ENCODE measurements around the gene FCF1. TPM values are rescaled to one million over a fixed set of nuclear protein-coding genes. Genes with fewer than 3 reads are reported as not detected.

Gene FCF1
- total RNA-seq, 1 experiment from 2014 or later, result 62.5 TPM

GRCh38 chr14:74670726-74671411 is 42.1 kb upstream of the FCF1 start:
- no peaks in the 10 kb centered on the region for H3K27me3 ChIP-seq (replicated peaks; ENCODE audit: control insufficient read depth, insufficient read depth, low read length)
- H3K4me1 Mint-ChIP-seq (ENCODE audit: low read depth, unreplicated experiment), result no peaks in the 10 kb centered on the region
- no peaks in the 10 kb centered on the region for H3K27me3 Mint-ChIP-seq (ENCODE audit: insufficient read depth, unreplicated experiment)
- TF ChIP-seq, protein P1, sequence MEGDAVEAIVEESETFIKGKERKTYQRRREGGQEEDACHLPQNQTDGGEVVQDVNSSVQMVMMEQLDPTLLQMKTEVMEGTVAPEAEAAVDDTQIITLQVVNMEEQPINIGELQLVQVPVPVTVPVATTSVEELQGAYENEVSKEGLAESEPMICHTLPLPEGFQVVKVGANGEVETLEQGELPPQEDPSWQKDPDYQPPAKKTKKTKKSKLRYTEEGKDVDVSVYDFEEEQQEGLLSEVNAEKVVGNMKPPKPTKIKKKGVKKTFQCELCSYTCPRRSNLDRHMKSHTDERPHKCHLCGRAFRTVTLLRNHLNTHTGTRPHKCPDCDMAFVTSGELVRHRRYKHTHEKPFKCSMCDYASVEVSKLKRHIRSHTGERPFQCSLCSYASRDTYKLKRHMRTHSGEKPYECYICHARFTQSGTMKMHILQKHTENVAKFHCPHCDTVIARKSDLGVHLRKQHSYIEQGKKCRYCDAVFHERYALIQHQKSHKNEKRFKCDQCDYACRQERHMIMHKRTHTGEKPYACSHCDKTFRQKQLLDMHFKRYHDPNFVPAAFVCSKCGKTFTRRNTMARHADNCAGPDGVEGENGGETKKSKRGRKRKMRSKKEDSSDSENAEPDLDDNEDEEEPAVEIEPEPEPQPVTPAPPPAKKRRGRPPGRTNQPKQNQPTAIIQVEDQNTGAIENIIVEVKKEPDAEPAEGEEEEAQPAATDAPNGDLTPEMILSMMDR (IDR thresholded peaks at IDR 0.05; ENCODE audit: insufficient read depth in 1 of 2, low read depth in 1 of 2, low read length in 1 of 2, severe bottlenecking in 1 of 2, unreplicated experiment in 1 of 2), result no peak
- no peaks in the 10 kb centered on the region for H3K4me1 ChIP-seq
- POLR2A ChIA-PET, result no interaction called here
- BruUV-seq (replicated peaks), result no TSS peak
- CTCF ChIA-PET, result no interaction called here
- no peak overlapping the region for H3K4me3 ChIP-seq (ENCODE audit: low read depth, low read length)
- DNase-seq, result no peak
- intact Hi-C loops (cut with micrococcal nuclease; ENCODE audit: unreplicated experiment), result no loop called here
- H3K36me3 Mint-ChIP-seq (ENCODE audit: insufficient read depth, unreplicated experiment), result peaks cover 46% of the 10 kb centered on the region
- no peak overlapping the region for H3K4me3 Mint-ChIP-seq (ENCODE audit: unreplicated experiment)
- H3K36me3 ChIP-seq (ENCODE audit: control insufficient read depth, insufficient read depth, low read length), result peaks cover 4% of the 10 kb centered on the region
- no peaks in the 10 kb centered on the region for H3K9me3 Mint-ChIP-seq (ENCODE audit: unreplicated experiment)
- no peak overlapping the region for H3K27ac Mint-ChIP-seq (ENCODE audit: unreplicated experiment)
- no peaks in the 10 kb centered on the region for H3K9me3 ChIP-seq

GRCh38 chr14:74671789-74672188 is 41.2 kb upstream of the FCF1 start:
- H3K36me3 ChIP-seq (ENCODE audit: control insufficient read depth, insufficient read depth, low read length), result peaks cover 4% of the 10 kb centered on the region
- ChIA-PET POLR2A (no interaction called here), CTCF (no interaction called here)
- no peak for DNase-seq
- Mint-ChIP-seq H3K4me3 (ENCODE audit: unreplicated experiment) (no peak overlapping the region), H3K36me3 (ENCODE audit: insufficient read depth, unreplicated experiment) (peaks cover 43% of the 10 kb centered on the region), H3K27me3 (ENCODE audit: insufficient read depth, unreplicated experiment) (no peaks in the 10 kb centered on the region), H3K4me1 (ENCODE audit: low read depth, unreplicated experiment) (no peaks in the 10 kb centered on the region), H3K27ac (ENCODE audit: unreplicated experiment) (no peak overlapping the region), H3K9me3 (ENCODE audit: unreplicated experiment) (no peaks in the 10 kb centered on the region)
- H3K4me1 ChIP-seq, result no peaks in the 10 kb centered on the region
- no peaks in the 10 kb centered on the region for H3K9me3 ChIP-seq
- no peak overlapping the region for H3K4me3 ChIP-seq (ENCODE audit: low read depth, low read length)
- no TSS peak for BruUV-seq (replicated peaks)
- TF ChIP-seq, protein P1 (IDR thresholded peaks at IDR 0.05; ENCODE audit: insufficient read depth in 1 of 2, low read depth in 1 of 2, low read length in 1 of 2, severe bottlenecking in 1 of 2, unreplicated experiment in 1 of 2), result no peak
- H3K27me3 ChIP-seq (replicated peaks; ENCODE audit: control insufficient read depth, insufficient read depth, low read length), result no peaks in the 10 kb centered on the region
- intact Hi-C loops (cut with micrococcal nuclease; ENCODE audit: unreplicated experiment), result no loop called here

DNA sequence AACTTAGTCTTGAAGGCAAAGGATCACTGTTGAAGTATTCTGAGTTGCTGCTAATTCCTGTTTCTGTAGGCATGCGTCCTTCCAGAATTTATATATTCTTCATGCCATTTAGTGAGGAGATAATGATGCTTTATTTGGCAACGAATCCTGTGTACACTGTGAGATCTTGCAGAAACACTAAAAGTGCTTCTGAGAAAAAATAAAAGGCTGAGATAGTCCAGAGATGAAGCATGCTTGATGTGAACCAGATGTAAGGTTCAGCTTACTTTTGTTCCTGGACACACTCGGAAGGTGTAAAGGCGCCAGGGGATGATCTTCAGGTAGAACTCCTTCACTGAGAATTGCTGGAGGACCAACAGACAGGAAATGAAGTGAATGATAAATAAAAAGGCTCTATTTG is 39.2 kb upstream of the FCF1 start:
- Histone ChIP-seq H3K4me1 (no peaks in the 10 kb centered on the region), H3K4me3 (ENCODE audit: low read depth, low read length) (no peak overlapping the region), H3K36me3 (ENCODE audit: control insufficient read depth, insufficient read depth, low read length) (peaks cover 4% of the 10 kb centered on the region), H3K9me3 (no peaks in the 10 kb centered on the region), H3K27me3 (replicated peaks; ENCODE audit: control insufficient read depth, insufficient read depth, low read length) (no peaks in the 10 kb centered on the region)
- Mint-ChIP-seq H3K36me3 (ENCODE audit: insufficient read depth, unreplicated experiment) (peaks cover 53% of the 10 kb centered on the region), H3K27me3 (ENCODE audit: insufficient read depth, unreplicated experiment) (no peaks in the 10 kb centered on the region), H3K9me3 (ENCODE audit: unreplicated experiment) (no peaks in the 10 kb centered on the region), H3K4me1 (ENCODE audit: low read depth, unreplicated experiment) (no peaks in the 10 kb centered on the region), H3K27ac (ENCODE audit: unreplicated experiment) (no peak overlapping the region), H3K4me3 (ENCODE audit: unreplicated experiment) (no peak overlapping the region)
- BruUV-seq (replicated peaks), result no TSS peak
- ChIA-PET POLR2A (no interaction called here), CTCF (interaction anchor here (0.6 kb wide), 1 partner anchor 1418 kb away, joined by 3 read pairs; no protein-coding TSS in a partner anchor)
- DNase-seq, result no peak
- intact Hi-C loops (cut with micrococcal nuclease; ENCODE audit: unreplicated experiment), result no loop called here
- TF ChIP-seq, protein P1 (IDR thresholded peaks at IDR 0.05; ENCODE audit: insufficient read depth in 1 of 2, low read depth in 1 of 2, low read length in 1 of 2, severe bottlenecking in 1 of 2, unreplicated experiment in 1 of 2), result no peak
